Choroid plexus epithelial cell (primary cell): ENCODE data around the gene TNFRSF1A.

Experiments used
- DNase-seq: peaks from one replicate; pipeline ENCODE4 v3.0.0-alpha.2; 2010; ENCODE audit warnings: low read depth
- H3K4me3 ChIP-seq: 2 replicates; pipeline ENCODE4 v1.5.1; 2011; ENCODE audit warnings: low read depth, mild to moderate bottlenecking, control low read depth, low read length, moderate library complexity
- CTCF ChIP-seq: conservative IDR thresholded peaks from 2 replicates; pipeline ENCODE4 v1.5.1; 2011; ENCODE audit warnings: low read depth, mild to moderate bottlenecking, control low read depth, inconsistent platforms, low read length, moderate library complexity

TNFRSF1A gene

GRCh38 chr12:6307529-6307928, 34.3 kb downstream of the TNFRSF1A start:
- TF ChIP-seq CTCF, result no peak
- H3K4me3 ChIP-seq, result no peak overlapping the region
- DNase-seq, result no peak

GRCh38 chr12:6306599-6307220, 35.2 kb downstream of the TNFRSF1A start:
- TF ChIP-seq CTCF, result no peak
- DNase-seq, result no peak
- no peak overlapping the region for H3K4me3 ChIP-seq

DNA sequence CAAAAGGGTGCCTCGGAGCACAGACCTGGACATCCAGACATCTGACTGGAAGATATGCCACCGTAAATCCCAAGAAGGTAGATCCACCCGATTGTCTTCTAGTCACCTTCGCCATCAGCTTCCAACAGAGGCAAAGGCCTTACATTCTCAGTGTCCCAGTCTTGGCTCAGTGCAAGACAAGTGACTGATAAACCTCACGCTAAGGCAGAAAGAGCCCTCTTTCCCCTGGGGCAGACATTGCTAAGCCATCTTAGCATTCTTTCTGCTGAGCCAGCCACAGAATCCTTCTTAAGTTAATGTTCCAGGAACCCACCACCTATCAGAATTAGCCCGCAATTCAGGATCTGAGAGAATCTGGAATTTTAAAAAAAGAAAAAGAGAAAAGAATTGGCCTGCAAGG, 35.7 kb downstream of the TNFRSF1A start:
- no peak for TF ChIP-seq CTCF
- no peak for DNase-seq
- no peak overlapping the region for H3K4me3 ChIP-seq

DNA sequence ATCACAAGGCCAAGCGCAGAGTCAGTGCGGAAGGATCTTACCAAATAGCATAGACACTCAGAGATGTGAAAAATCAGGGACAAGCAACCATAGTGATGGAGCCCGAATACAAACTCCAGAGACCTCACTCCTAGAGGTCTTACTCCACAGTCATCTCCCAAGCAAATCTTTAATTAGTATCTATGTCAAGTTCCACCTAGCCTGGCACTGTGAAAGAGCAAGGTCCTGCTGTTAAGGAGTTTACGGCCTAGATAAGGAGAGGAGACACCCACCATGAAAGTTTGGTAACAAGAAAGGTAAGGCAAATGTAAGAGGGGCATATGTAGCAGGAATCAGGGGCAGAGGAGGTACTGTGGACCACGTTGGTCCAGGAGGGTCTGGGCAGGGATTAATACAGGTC, 38.8 kb downstream of the TNFRSF1A start:
- H3K4me3 ChIP-seq, result no peak overlapping the region
- no peak for TF ChIP-seq CTCF
- no peak for DNase-seq

- DNase-seq, result no peak
- TF ChIP-seq CTCF, result no peak
- no peak overlapping the region for H3K4me3 ChIP-seq
These were observed 39.3 kb downstream of the TNFRSF1A start for GRCh38 chr12:6302621-6303020.

DNA sequence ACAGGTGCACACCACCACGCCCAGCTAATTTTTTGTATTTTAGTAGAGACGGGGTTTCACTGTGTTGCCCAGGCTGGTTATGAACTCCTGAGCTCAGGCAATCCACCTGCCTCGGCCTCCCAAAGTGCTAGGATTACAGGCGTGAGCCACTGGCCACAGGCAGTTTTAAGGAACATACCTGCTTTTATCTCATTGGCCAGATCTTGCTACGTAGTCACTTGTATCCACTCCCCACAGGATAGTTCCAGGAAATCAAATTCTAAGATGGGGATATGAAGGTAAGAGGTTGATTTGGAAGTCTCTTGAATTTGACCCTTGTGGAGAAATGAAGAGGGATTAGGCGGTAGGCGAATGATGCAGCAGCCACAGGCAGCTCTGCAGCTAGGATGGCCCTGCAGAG, 40.2 kb downstream of the TNFRSF1A start:
- H3K4me3 ChIP-seq, result no peak overlapping the region
- no peak for TF ChIP-seq CTCF
- no peak for DNase-seq

- no peak overlapping the region for H3K4me3 ChIP-seq
- no peak for DNase-seq
These were observed 44.7 kb downstream of the TNFRSF1A start for GRCh38 chr12:6297170-6297569.

More at GRCh38 chr12:6297170-6297569, 44.7 kb downstream of the TNFRSF1A start:
- TF ChIP-seq CTCF, result no peak
